Camera-type eye (tissue), 1 donor: ENCODE results near the gene RNMT. TPM values are rescaled to one million over a fixed set of nuclear protein-coding genes. Genes with fewer than 3 reads are reported as not detected.

Source experiments
- total RNA-seq: library from RNA; depleted of rRNA; stranded (reverse); fragments of >200 nt; gene quantifications from one replicate; pipeline ENCODE4 v1.2.3, GENCODE V29; 2014

RNMT gene
- total RNA-seq = 79.8 TPM

GRCh38 chr18:13726232-13726971 lies at the start of gene RNMT, which contains the start of gene FAM210A:
Gene RNMT (plus strand): TSS chr18:13726673. CDS start chr18:13731518, 4,845 bp downstream.
Gene FAM210A (minus strand): TSS chr18:13726558. CDS start chr18:13682077, 44,481 bp downstream.

Other genes starting within 250 kb of the RNMT start
- gene FAM210A, start 115 bp upstream of the RNMT start, total RNA-seq = 52.4 TPM
- gene MC5R, start 97.5 kb downstream of the RNMT start, total RNA-seq = 0.33 TPM
- gene MC2R, start 188.9 kb downstream of the RNMT start, total RNA-seq = not detected